CD4-positive, CD25-positive, alpha-beta regulatory T cell (primary cell): ENCODE results near the gene PARN. TPM values are rescaled to one million over a fixed set of nuclear protein-coding genes. Genes with fewer than 3 reads are reported as not detected.

Experiments
- ATAC-seq, 2 donors: fragments of 150-1000 bp; cut with Tn5 transposase; one replicate each; pipeline ENCODE4 v1.10.0; 2021; ENCODE audit warnings: low read depth in 2 of 2, moderate number of reproducible peaks in 2 of 2, moderate library complexity in 1 of 2
- DNase-seq, 3 donors: peaks; one replicate each; pipeline versions ENCODE4 v3.0.0 to v3.0.0-alpha.2; 2012 to 2022; ENCODE audit warnings: mixed read lengths in 1 of 3
- H3K27ac ChIP-seq: one replicate; pipeline ENCODE4 v1.7.0; 2013; ENCODE audit warnings: mild to moderate bottlenecking, low read length; ENCODE audit not compliant: insufficient read depth, poor library complexity, severe bottlenecking
- H3K27me3 ChIP-seq: one replicate; pipeline ENCODE4 v1.7.0; 2013; ENCODE audit warnings: low read length; ENCODE audit not compliant: control insufficient read depth, insufficient read depth
- H3K36me3 ChIP-seq: one replicate; pipeline ENCODE4 v1.7.0; 2013; ENCODE audit warnings: mild to moderate bottlenecking, low read length, moderate library complexity; ENCODE audit not compliant: control insufficient read depth, insufficient read depth
- H3K4me1 ChIP-seq: 2 replicates; pipeline ENCODE4 v1.7.0; 2013; ENCODE audit warnings: mild to moderate bottlenecking, low read length; ENCODE audit not compliant: insufficient read depth, control insufficient read depth, poor library complexity, severe bottlenecking
- H3K4me3 ChIP-seq: one replicate; pipeline ENCODE4 v1.7.0; 2013; ENCODE audit warnings: low read depth, mild to moderate bottlenecking, low read length, moderate library complexity
- H3K9me3 ChIP-seq, 2 experiments: 1 replicate in 1 of 2; 2 replicates in 1 of 2; pipeline ENCODE4 v1.7.0; 2013; ENCODE audit warnings: low read length in 2 of 2, mild to moderate bottlenecking in 1 of 2, moderate library complexity in 1 of 2; ENCODE audit not compliant: control insufficient read depth in 2 of 2
- H3K27ac Mint-ChIP-seq, 3 donors: one replicate each; pipeline ENCODE4 v1.8.0; 2020 to 2022; ENCODE audit warnings: mild to moderate bottlenecking in 3 of 3, mixed read lengths in 3 of 3, moderate library complexity in 2 of 3
- H3K27me3 Mint-ChIP-seq: one replicate; pipeline ENCODE4 v1.8.0; 2022; ENCODE audit warnings: mild to moderate bottlenecking, mixed read lengths
- H3K36me3 Mint-ChIP-seq: one replicate; pipeline ENCODE4 v1.8.0; 2020; ENCODE audit warnings: mixed read lengths
- H3K4me1 Mint-ChIP-seq, 4 donors: one replicate each; pipeline ENCODE4 v1.8.0; 2020 to 2022; ENCODE audit warnings: mixed read lengths in 4 of 4, mild to moderate bottlenecking in 1 of 4
- H3K4me3 Mint-ChIP-seq, 4 donors: one replicate each; pipeline ENCODE4 v1.8.0; 2020 to 2022; ENCODE audit warnings: mild to moderate bottlenecking in 4 of 4, mixed read lengths in 4 of 4, moderate library complexity in 3 of 4
- H3K9me3 Mint-ChIP-seq, 7 donors: one replicate each; pipeline ENCODE4 v1.8.0; 2020 to 2022; ENCODE audit warnings: mixed read lengths in 7 of 7, mild to moderate bottlenecking in 3 of 7, moderate library complexity in 2 of 7
- polyA plus RNA-seq, 4 donors: library from polyadenylated mRNA; unstranded; fragments of 300-500 nt; fragmentation: Illumina TruSeq; gene quantifications; one replicate each; pipeline ENCODE4 v1.2.3, GENCODE V29; 2021
- total RNA-seq: library from RNA; stranded (reverse); gene quantifications from one replicate; pipeline ENCODE4 v1.2.3, GENCODE V29; 2022

PARN gene
- total and polyA plus RNA-seq, 5 donors from 2014 or later: 36.2 to 50.9 (median 46.6) TPM

DNA sequence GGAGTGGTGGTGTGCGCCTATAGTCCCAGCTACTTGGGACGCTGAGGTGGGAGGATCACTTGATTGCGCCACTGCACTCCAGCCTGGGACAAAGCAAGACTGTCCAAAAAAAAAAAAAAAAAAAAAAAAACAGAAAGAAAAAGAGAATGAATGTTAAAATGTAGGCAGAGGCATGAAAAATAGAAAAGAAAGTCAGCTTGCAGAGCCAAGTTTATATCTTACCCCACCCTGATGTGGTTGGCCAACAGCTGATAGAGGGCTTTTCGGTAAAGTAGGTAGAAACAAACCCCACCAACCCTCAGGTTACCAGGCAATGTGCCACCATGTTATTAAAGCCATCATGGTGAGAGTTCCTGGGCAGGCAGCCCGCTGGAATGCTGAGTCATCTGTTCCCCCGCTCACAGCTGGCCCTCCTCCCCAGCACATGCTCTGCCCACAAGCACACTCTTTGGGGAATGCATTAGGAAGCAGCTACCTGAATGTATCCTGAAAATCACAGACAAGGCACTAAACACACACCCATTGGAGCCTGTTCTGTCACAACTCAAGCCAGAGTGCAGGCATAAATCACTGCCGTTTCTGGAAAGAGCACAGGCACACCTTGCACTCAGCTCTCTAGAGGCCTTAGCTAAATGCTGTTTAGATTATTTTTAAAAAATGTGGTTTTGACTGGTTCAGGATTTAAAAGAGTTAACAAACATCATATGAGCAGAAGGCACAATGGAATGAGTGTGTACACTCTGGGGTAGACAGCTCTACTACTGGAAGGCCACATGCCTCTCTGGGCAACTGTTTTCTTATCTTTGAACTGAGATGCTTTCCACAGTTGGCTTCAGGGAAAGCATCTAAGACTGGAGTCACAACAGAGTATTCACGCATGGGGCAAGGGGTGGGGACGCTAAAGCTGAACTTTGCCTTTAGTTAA lies 128.5 kb downstream of the PARN start:
- Histone ChIP-seq H3K9me3 (no peaks in the 10 kb centered on the region), H3K27me3 (no peaks in the 10 kb centered on the region), H3K4me3 (no peak overlapping the region), H3K36me3 (peaks cover 2% of the 10 kb centered on the region), H3K4me1 (no peaks in the 10 kb centered on the region), H3K27ac (no peak overlapping the region)
- Mint-ChIP-seq H3K36me3 (peaks cover 7% of the 10 kb centered on the region), H3K27me3 (no peaks in the 10 kb centered on the region), H3K9me3 (no peaks in the 10 kb centered on the region), H3K27ac (peak overlapping the region in 1 of 3 donors; percentile 36), H3K4me1 (peaks cover 12 to 22% (median 14%) of the 10 kb centered on the region in 4 donors), H3K4me3 (no peak overlapping the region)
- no peak for ATAC-seq
- DNase-seq: no peak

- Mint-ChIP-seq H3K9me3 (no peaks in the 10 kb centered on the region), H3K4me3 (no peak overlapping the region), H3K27me3 (no peaks in the 10 kb centered on the region), H3K4me1 (peaks cover 8 to 15% (median 9%) of the 10 kb centered on the region in 4 donors), H3K36me3 (peaks cover 11% of the 10 kb centered on the region), H3K27ac (no peak overlapping the region)
- Histone ChIP-seq H3K4me3 (no peak overlapping the region), H3K27me3 (no peaks in the 10 kb centered on the region), H3K27ac (no peak overlapping the region), H3K36me3 (peaks cover 2% of the 10 kb centered on the region), H3K4me1 (no peaks in the 10 kb centered on the region), H3K9me3 (no peaks in the 10 kb centered on the region)
- no peak for ATAC-seq
- no peak for DNase-seq
Observed at GRCh38 chr16:14500791-14501190, 129.3 kb downstream of the PARN start.

- no peak overlapping the region for H3K27ac Mint-ChIP-seq
- Histone ChIP-seq H3K4me1 (no peaks in the 10 kb centered on the region), H3K27me3 (no peaks in the 10 kb centered on the region), H3K36me3 (peaks cover 2% of the 10 kb centered on the region), H3K9me3 (no peaks in the 10 kb centered on the region), H3K4me3 (no peak overlapping the region), H3K27ac (no peak overlapping the region)
- H3K4me3 Mint-ChIP-seq: no peak overlapping the region
- no peaks in the 10 kb centered on the region for H3K9me3 Mint-ChIP-seq
- DNase-seq: no peak
- ATAC-seq: no peak
- H3K27me3 Mint-ChIP-seq: no peaks in the 10 kb centered on the region
- peaks cover 9 to 15% (median 14%) of the 10 kb centered on the region in 4 donors for H3K4me1 Mint-ChIP-seq
- peaks cover 28% of the 10 kb centered on the region for H3K36me3 Mint-ChIP-seq
Observed at GRCh38 chr16:14499110-14499509, 130.9 kb downstream of the PARN start.

DNA sequence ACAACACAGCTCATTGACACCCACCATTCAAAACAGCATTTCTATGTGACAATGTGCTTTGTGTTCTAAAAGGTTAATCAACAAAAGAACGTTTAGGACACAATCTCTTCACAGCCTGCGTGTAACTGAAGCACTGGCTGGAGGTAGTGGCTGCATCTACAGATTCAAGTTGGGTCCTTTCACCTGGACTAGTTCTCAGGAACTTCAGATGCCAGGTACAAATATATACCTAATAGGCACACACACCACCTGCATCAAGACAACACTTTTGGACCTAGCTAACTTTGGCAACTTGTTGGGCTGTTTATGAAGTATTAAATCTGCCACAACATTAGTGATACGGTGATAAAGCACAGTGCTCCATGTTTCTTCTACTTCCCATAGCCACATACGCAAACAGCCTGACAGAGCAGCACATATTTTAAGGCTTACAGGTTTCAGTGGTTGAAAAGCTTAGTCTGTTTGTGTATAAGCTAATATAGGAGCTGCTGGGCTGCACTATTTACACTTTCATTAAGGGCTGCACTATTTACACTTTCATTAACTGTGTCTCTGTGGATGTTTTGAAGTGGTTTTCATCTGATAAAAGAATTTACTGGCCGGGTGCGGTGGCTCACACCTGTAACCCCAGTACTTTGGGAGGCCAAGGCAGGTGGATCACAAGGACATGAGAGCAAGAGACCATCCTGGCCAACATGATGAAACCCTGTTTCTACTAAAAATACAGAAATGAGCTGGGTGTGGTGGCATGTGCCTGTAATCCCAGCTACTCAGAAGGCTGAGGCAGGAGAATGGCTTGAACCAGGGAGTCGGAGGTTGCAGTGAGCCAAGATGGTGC lies 132.6 kb downstream of the PARN start:
- Histone ChIP-seq H3K4me3 (no peak overlapping the region), H3K9me3 (no peaks in the 10 kb centered on the region), H3K27ac (no peak overlapping the region), H3K4me1 (no peaks in the 10 kb centered on the region), H3K27me3 (no peaks in the 10 kb centered on the region), H3K36me3 (no peaks in the 10 kb centered on the region)
- Mint-ChIP-seq H3K27ac (peak overlapping the region in 2 of 3 donors; percentile 1 to 44), H3K9me3 (no peaks in the 10 kb centered on the region), H3K4me3 (no peak overlapping the region), H3K36me3 (peaks cover 35% of the 10 kb centered on the region), H3K27me3 (no peaks in the 10 kb centered on the region), H3K4me1 (peaks cover 4 to 20% (median 11%) of the 10 kb centered on the region in 4 donors)
- no peak for ATAC-seq
- no peak for DNase-seq

DNA sequence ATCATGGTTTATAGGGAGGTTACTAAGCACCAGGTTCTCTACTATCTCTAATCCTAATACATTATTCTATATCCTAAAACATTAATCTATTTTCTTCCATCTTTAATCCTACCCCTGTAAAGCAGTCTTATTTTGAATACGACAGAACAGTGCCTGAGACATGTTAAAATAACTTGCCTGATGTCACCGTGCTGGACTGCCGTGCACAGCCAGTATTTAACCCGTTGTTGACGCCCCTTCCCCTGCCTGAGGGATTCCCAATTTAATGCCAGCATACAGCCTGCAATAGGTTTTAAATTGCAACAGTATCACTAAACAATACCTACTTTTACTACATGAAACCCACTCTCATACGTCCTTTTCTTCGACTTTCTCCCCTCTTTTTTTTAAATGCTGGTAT lies 133.3 kb downstream of the PARN start:
- Mint-ChIP-seq H3K9me3 (no peaks in the 10 kb centered on the region), H3K27me3 (no peaks in the 10 kb centered on the region), H3K4me3 (no peak overlapping the region), H3K36me3 (peaks cover 35% of the 10 kb centered on the region), H3K4me1 (peaks cover 4 to 22% (median 11%) of the 10 kb centered on the region in 4 donors), H3K27ac (peak overlapping the region in 2 of 3 donors; percentile 1 to 44)
- no peak overlapping the region for H3K4me3 ChIP-seq
- no peaks in the 10 kb centered on the region for H3K27me3 ChIP-seq
- no peaks in the 10 kb centered on the region for H3K9me3 ChIP-seq
- H3K27ac ChIP-seq: no peak overlapping the region
- DNase-seq: no peak
- ATAC-seq: no peak
- H3K36me3 ChIP-seq: no peaks in the 10 kb centered on the region
- H3K4me1 ChIP-seq: no peaks in the 10 kb centered on the region

GRCh38 chr16:14496047-14496770 lies 133.9 kb downstream of the PARN start:
- Mint-ChIP-seq H3K4me1 (peaks cover 8 to 22% (median 12%) of the 10 kb centered on the region in 4 donors), H3K27me3 (no peaks in the 10 kb centered on the region), H3K27ac (no peak overlapping the region)

DNA sequence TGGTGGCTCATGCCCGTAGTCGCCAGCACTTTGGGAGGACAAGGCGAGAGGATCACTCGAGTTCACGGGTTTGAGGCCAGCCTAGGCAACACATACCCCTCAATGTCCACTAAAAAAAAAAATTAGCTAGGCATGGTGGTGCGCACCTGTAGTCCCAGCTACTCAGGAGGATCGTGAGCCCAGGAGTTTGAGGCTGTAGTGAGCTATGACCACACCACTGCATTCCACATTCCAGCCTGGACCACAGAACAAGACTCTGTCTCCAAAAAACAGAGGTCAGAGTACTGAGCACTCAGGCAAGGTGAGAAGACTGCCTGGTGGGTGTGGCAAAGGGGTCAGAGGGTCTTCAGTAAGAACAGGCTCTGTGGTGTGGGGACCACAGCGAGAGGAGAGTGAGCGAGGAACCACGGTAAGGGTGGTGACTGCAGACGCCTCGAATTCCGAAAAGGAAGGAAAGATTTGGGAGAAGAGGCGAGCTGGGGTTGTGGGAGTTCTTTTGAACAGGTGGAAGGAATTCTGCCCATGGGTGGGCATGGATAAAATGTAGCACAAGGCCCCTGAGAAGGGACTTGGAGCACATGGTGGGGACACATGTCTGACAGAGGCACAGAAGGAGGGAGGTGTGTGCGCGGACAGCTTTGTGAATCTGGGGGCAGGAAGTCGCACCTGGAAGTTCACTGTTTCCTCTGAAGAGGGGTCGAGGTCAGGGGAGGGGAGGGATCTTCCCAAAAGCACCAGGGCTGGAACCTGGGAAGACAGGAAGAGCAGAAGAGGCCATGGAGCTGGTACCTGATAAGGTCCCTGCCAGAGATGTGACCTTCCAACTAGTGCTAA lies 134.6 kb downstream of the PARN start:
- no peaks in the 10 kb centered on the region for H3K4me1 ChIP-seq
- Mint-ChIP-seq H3K27me3 (no peaks in the 10 kb centered on the region), H3K4me3 (no peak overlapping the region), H3K27ac (no peak overlapping the region), H3K36me3 (peaks cover 35% of the 10 kb centered on the region), H3K4me1 (peaks cover 8 to 22% (median 16%) of the 10 kb centered on the region in 4 donors), H3K9me3 (no peaks in the 10 kb centered on the region)
- H3K27ac ChIP-seq: no peak overlapping the region
- ATAC-seq (no peak), DNase-seq (no peak)
- no peak overlapping the region for H3K4me3 ChIP-seq
- H3K9me3 ChIP-seq: no peaks in the 10 kb centered on the region
- H3K27me3 ChIP-seq: no peaks in the 10 kb centered on the region
- no peaks in the 10 kb centered on the region for H3K36me3 ChIP-seq

More at GRCh38 chr16:14496047-14496770, 133.9 kb downstream of the PARN start:
- H3K27me3 ChIP-seq: no peaks in the 10 kb centered on the region
- H3K36me3 ChIP-seq: no peaks in the 10 kb centered on the region
- H3K4me3 ChIP-seq: no peak overlapping the region
- H3K4me1 ChIP-seq: no peaks in the 10 kb centered on the region
- Mint-ChIP-seq H3K4me3 (no peak overlapping the region), H3K36me3 (peaks cover 35% of the 10 kb centered on the region), H3K9me3 (no peaks in the 10 kb centered on the region)
- H3K27ac ChIP-seq: no peak overlapping the region
- H3K9me3 ChIP-seq: no peaks in the 10 kb centered on the region
- ATAC-seq (no peak), DNase-seq (no peak)
